IgD-negative memory B cell (primary cell): ENCODE results near the gene PGAP2. TPM values are rescaled to one million over a fixed set of nuclear protein-coding genes. Genes with fewer than 3 reads are reported as not detected.
A peak's percentile ranks its signal among the peaks of the same experiment; 100 is the strongest.
"Not testable (repeated sequence)": the region's sequence is repeated elsewhere in the genome, so short reads cannot be mapped to it uniquely, and the experiment has no call there.

Experiments used
- H3K27ac Mint-ChIP-seq, 3 donors: one replicate each; pipeline ENCODE4 v1.8.0; 2020 to 2022; ENCODE audit warnings: mild to moderate bottlenecking in 3 of 3, mixed read lengths in 3 of 3, moderate library complexity in 1 of 3
- H3K27me3 Mint-ChIP-seq: one replicate; pipeline ENCODE4 v1.8.0; 2021; ENCODE audit warnings: mixed read lengths
- H3K36me3 Mint-ChIP-seq: one replicate; pipeline ENCODE4 v1.8.0; 2020; ENCODE audit warnings: mild to moderate bottlenecking, mixed read lengths
- H3K4me1 Mint-ChIP-seq, 3 donors: one replicate each; pipeline ENCODE4 v1.8.0; 2020 to 2022; ENCODE audit warnings: mixed read lengths in 3 of 3, mild to moderate bottlenecking in 1 of 3
- H3K4me3 Mint-ChIP-seq, 4 donors: one replicate each; pipeline ENCODE4 v1.8.0; 2020 to 2022; ENCODE audit warnings: mild to moderate bottlenecking in 4 of 4, mixed read lengths in 4 of 4, moderate library complexity in 3 of 4
- H3K9me3 Mint-ChIP-seq, 3 donors: one replicate each; pipeline ENCODE4 v1.8.0; 2020 to 2021; ENCODE audit warnings: mixed read lengths in 3 of 3, mild to moderate bottlenecking in 1 of 3
- polyA plus RNA-seq: library from polyadenylated mRNA; unstranded; fragments of 300-500 nt; fragmentation: Illumina TruSeq; gene quantifications from one replicate; pipeline ENCODE4 v1.2.3, GENCODE V29; 2021

PGAP2 gene
- polyA plus RNA-seq, result 20.1 TPM

DNA sequence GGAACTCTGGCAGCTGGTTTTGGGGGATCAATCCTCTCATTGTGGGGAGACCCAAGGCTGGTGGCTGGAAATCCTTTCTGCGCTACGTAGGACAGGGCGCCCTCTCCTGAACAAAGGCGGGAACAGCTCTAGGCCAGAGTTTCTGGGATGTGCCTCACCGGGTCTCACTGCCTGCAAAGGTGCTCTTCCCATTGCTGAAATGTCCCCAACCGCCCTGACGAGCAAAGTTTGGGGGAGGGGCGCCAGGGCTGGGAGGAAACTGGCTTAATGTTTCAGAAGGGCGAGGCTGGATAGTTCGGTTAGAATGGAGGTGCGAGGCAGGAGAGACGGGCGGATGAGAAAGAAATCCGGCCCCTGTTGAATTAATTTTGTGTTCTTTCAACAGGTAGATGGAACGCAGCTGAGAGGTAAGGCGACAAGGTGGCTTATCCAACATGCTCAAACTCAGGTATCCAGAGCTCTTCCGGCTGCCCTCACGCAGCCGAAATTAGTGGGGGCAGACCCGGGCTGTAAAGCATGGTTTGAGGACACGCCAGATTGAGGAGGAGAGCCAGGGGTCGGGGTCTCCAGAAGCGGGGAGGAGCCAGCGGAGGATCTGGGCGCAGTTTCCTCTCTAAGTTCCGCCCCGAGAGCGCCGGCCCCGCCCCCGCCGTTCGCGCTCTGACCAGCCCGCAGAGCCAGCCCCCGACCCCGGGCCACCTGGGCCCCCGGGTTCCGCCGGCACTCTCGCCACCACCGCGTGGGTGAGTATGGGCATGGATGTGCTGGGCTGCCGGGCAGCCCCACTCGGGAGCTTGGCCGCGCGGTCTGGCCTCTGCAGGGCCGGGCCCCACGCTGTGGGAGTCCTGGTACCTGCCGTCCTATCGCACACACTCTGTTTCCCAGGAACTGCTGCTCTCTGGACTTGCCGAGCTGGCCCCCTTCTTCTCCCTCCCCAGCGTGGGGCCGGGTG is at the start of gene PGAP2:
Gene PGAP2, plus strand, starts transcription at position 652 of the 952 bp plus-strand sequence. CDS start 2,700 bp downstream, outside the sequence.
- H3K36me3 Mint-ChIP-seq, result peaks cover 2% of the 10 kb centered on the region
- H3K4me1 Mint-ChIP-seq, result peaks cover 3 to 10% (median 7%) of the 10 kb centered on the region in 3 donors
- no peaks in the 10 kb centered on the region for H3K9me3 Mint-ChIP-seq
- peak within 1 kb of the TSS; percentile 91 to 99 (median 97) for H3K4me3 Mint-ChIP-seq
- H3K27ac Mint-ChIP-seq, result peak within 1 kb of the TSS; percentile 78 to 98 (median 88)
- H3K27me3 Mint-ChIP-seq, result no peaks in the 10 kb centered on the region

GRCh38 chr11:3764266-3764665 is 44.1 kb upstream of the PGAP2 start:
- Mint-ChIP-seq H3K9me3 (no peaks in the 10 kb centered on the region), H3K27ac (no peak overlapping the region), H3K27me3 (no peaks in the 10 kb centered on the region), H3K4me1 (peaks cover 0 to 1% (median 1%) of the 10 kb centered on the region in 3 donors), H3K4me3 (no peak overlapping the region), H3K36me3 (peaks cover 5% of the 10 kb centered on the region)

GRCh38 chr11:3766836-3767235 is 41.5 kb upstream of the PGAP2 start:
- not testable (repeated sequence) for H3K36me3 Mint-ChIP-seq, H3K27ac Mint-ChIP-seq, H3K4me1 Mint-ChIP-seq

GRCh38 chr11:3767536-3767935 is 40.8 kb upstream of the PGAP2 start:
- no peaks in the 10 kb centered on the region for H3K9me3 Mint-ChIP-seq
- peaks cover 9% of the 10 kb centered on the region for H3K36me3 Mint-ChIP-seq
- no peaks in the 10 kb centered on the region for H3K27me3 Mint-ChIP-seq
- H3K27ac Mint-ChIP-seq, result no peak overlapping the region
- H3K4me3 Mint-ChIP-seq, result no peak overlapping the region
- peaks cover 0 to 1% (median 1%) of the 10 kb centered on the region in 3 donors for H3K4me1 Mint-ChIP-seq

More at GRCh38 chr11:3766836-3767235, 41.5 kb upstream of the PGAP2 start:
- not testable (repeated sequence) for H3K9me3 Mint-ChIP-seq, H3K4me3 Mint-ChIP-seq, H3K27me3 Mint-ChIP-seq

DNA sequence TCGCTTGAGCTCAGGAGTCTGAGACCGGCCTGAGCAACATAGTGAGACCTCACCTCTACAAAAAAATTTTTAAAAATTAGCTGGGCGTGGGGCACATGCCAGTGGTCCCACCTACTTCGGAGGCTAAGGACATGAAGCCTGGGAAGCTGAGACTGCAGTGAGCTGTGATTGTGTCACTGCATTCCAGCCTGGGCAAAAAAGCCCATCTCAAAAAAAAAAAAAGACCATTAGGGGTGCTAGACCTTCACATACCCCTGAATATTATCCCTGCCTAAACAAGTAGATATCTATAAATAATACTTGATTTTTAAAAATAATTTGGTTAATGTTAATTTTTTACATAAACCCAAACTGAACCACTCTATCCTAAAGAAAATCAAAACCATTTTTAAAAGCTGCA is 35.2 kb upstream of the PGAP2 start:
- peaks cover 0 to 2% (median 0%) of the 10 kb centered on the region in 3 donors for H3K4me1 Mint-ChIP-seq
- H3K27ac Mint-ChIP-seq, result no peak overlapping the region
- H3K9me3 Mint-ChIP-seq, result no peaks in the 10 kb centered on the region
- peaks cover 7% of the 10 kb centered on the region for H3K36me3 Mint-ChIP-seq
- H3K4me3 Mint-ChIP-seq, result no peak overlapping the region
- no peaks in the 10 kb centered on the region for H3K27me3 Mint-ChIP-seq

DNA sequence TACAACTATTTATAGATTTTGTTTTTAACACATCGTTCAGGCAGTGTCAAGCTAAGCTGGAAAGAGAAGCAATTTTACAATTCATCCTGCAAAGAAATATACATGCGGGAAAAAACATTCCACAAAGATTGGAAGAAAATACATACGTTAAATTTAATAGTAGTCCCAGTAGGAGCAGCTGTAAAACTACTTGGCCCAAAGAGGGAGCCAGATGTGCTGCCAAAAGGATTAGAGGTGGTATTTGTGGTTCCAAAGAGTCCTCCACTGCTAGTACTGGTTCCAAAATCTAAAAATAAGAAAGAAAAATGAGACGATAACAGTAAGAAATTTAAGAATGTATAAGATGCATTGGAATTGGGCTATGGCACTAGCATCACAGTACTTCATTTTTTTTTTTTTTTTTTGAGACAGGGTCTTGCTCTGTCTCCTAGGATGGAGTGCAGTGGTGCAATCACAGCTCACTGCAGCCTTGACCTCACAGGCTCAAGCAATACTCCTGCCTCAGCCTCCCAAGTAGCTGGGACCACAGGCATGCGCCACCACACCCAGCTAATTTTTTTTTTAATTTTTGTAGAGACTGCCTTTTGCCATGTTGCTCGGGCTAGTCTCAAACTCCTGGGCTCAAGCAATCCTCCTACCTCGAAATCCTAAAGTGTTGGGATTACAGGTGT is 32.5 kb upstream of the PGAP2 start:
- Mint-ChIP-seq H3K4me1 (peaks cover 0 to 2% (median 0%) of the 10 kb centered on the region in 3 donors), H3K27me3 (no peaks in the 10 kb centered on the region), H3K36me3 (peaks cover 7% of the 10 kb centered on the region), H3K9me3 (no peaks in the 10 kb centered on the region), H3K27ac (no peak overlapping the region), H3K4me3 (no peak overlapping the region)

GRCh38 chr11:3781423-3781822 is 26.9 kb upstream of the PGAP2 start:
- peak overlapping the region in 1 of 3 donors; percentile 19 for H3K27ac Mint-ChIP-seq
- peaks cover 17 to 30% (median 27%) of the 10 kb centered on the region in 3 donors for H3K4me1 Mint-ChIP-seq
- H3K4me3 Mint-ChIP-seq, result no peak overlapping the region
- H3K9me3 Mint-ChIP-seq, result no peaks in the 10 kb centered on the region
- H3K27me3 Mint-ChIP-seq, result no peaks in the 10 kb centered on the region
- peaks cover 1% of the 10 kb centered on the region for H3K36me3 Mint-ChIP-seq

- no peak overlapping the region for H3K4me3 Mint-ChIP-seq
- H3K36me3 Mint-ChIP-seq, result no peaks in the 10 kb centered on the region
- H3K27ac Mint-ChIP-seq, result no peak overlapping the region
- no peaks in the 10 kb centered on the region for H3K9me3 Mint-ChIP-seq
- no peaks in the 10 kb centered on the region for H3K27me3 Mint-ChIP-seq
- H3K4me1 Mint-ChIP-seq, result peaks cover 26 to 42% (median 38%) of the 10 kb centered on the region in 3 donors
These were observed 25.4 kb upstream of the PGAP2 start for GRCh38 chr11:3782963-3783362.

DNA sequence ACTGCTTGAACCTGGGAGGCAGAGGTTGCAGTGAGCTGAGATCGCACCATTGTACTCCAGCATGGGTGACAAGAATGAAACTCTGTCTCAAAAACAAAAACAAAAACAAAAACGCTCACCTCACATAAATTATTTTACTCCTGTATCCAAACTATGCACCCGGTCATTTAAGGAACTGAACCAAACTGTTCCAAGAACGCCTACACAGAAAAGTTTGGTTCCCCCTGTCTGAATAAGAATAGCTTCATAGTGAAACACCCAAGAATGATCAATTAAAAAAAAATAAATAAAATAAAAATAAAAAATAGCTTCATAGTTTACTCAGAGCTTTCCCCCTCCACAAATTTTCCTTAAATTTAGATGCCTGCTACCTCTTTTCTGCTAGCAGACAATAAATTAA is 24.7 kb upstream of the PGAP2 start:
- Mint-ChIP-seq H3K4me3 (no peak overlapping the region), H3K4me1 (peaks cover 27 to 43% (median 39%) of the 10 kb centered on the region in 3 donors), H3K27ac (no peak overlapping the region), H3K9me3 (no peaks in the 10 kb centered on the region), H3K36me3 (no peaks in the 10 kb centered on the region), H3K27me3 (no peaks in the 10 kb centered on the region)

DNA sequence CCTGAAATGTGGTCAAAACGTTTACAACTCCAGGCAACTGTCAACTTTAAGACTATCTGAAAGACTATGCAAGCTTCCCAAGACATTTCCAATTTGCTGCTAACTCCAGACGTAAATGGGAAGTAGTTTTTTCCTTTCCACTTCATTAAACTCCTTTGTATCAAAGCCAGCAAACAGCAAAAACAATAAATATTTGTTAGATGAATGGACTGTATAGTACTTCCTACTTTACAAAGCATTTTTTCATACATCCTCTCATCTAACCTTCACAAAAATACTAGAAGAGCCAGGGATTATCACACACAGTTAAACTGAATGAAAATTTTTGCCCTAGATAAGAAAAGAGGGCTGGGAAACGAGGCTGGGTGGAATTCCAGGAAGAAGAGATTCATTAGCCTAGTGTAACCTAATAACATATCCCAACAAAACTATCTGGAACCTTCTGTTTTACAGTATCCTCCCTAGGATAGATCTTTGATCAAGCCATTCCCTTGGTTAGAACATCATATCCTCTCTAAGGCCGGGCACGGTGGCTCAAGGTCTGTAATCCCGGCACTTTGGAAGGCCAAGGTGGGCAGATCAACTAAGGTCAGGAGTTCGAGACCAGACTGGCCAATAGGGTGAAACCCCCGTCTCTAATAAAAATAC is 21.5 kb upstream of the PGAP2 start:
- peaks cover 31 to 47% (median 47%) of the 10 kb centered on the region in 3 donors for H3K4me1 Mint-ChIP-seq
- H3K4me3 Mint-ChIP-seq, result peak overlapping the region in 2 of 4 donors; percentile 9 to 56
- H3K9me3 Mint-ChIP-seq, result no peaks in the 10 kb centered on the region
- H3K27ac Mint-ChIP-seq, result peak overlapping the region; percentile 52 to 97 (median 94)
- no peaks in the 10 kb centered on the region for H3K27me3 Mint-ChIP-seq
- no peaks in the 10 kb centered on the region for H3K36me3 Mint-ChIP-seq

DNA sequence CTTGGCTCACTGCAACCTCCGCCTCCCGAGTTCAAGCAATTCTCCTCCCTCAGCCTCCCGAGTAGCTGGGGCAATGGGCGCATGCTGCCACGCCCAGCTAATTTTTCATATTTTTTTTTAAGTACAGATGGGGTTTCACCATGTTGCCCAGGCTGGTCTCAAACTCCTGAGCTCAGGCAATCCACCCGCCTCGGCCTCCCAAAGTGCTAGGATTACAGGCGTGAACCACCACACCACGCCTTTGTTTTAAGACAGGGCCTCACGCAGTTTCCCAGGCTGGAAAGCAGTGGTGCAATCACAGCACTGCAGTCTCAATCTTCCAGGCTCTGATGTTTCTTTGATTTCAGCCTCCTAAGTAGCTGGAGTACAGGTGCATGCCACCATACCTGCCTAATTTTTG is 14.0 kb upstream of the PGAP2 start:
- not testable (repeated sequence) for H3K36me3 Mint-ChIP-seq, H3K27me3 Mint-ChIP-seq, H3K9me3 Mint-ChIP-seq
- Mint-ChIP-seq H3K4me3 (peak overlapping the region in 1 of 4 donors; percentile 88), H3K4me1 (peaks cover 24 to 34% (median 27%) of the 10 kb centered on the region in 3 donors), H3K27ac (peak overlapping the region in 1 of 3 donors; percentile 89)

- Mint-ChIP-seq H3K36me3 (peaks cover 3% of the 10 kb centered on the region), H3K4me3 (peak overlapping the region; percentile 88 to 99 (median 96)), H3K9me3 (no peaks in the 10 kb centered on the region), H3K27me3 (no peaks in the 10 kb centered on the region), H3K4me1 (peaks cover 22 to 29% (median 24%) of the 10 kb centered on the region in 3 donors), H3K27ac (peak overlapping the region; percentile 89 to 98 (median 98))
These were observed 13.0 kb upstream of the PGAP2 start for GRCh38 chr11:3795131-3796001.

- no peaks in the 10 kb centered on the region for H3K27me3 Mint-ChIP-seq
- H3K4me3 Mint-ChIP-seq, result peak overlapping the region; percentile 88 to 99 (median 96)
- peaks cover 3% of the 10 kb centered on the region for H3K36me3 Mint-ChIP-seq
- H3K27ac Mint-ChIP-seq, result peak overlapping the region; percentile 89 to 98 (median 98)
- H3K9me3 Mint-ChIP-seq, result no peaks in the 10 kb centered on the region
- peaks cover 21 to 28% (median 22%) of the 10 kb centered on the region in 3 donors for H3K4me1 Mint-ChIP-seq
These were observed 12.4 kb upstream of the PGAP2 start for GRCh38 chr11:3796002-3796311.

DNA sequence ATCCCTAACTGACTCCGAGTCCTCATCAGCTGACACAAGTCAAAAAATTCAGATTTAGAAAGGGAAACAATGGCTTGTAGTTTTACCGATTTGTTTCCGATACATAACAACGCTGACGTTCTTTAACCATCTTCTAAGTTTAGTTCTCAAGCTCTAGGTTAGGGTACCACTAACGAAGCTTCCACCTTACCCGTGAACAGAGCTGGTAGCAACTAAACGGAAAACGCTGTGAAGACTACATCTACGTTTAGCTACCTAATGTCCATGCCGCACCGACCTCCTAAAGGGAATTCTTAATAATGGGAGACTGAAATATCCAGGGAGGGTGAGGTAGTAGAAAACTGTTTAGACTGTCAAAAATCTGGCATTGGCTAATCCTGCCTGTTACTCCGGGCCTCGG is 12.0 kb upstream of the PGAP2 start:
- peaks cover 21 to 28% (median 22%) of the 10 kb centered on the region in 3 donors for H3K4me1 Mint-ChIP-seq
- H3K27me3 Mint-ChIP-seq, result no peaks in the 10 kb centered on the region
- H3K27ac Mint-ChIP-seq, result peak overlapping the region; percentile 89 to 98 (median 98)
- peak overlapping the region; percentile 88 to 99 (median 96) for H3K4me3 Mint-ChIP-seq
- peaks cover 3% of the 10 kb centered on the region for H3K36me3 Mint-ChIP-seq
- H3K9me3 Mint-ChIP-seq, result no peaks in the 10 kb centered on the region
